ENCODE measurements around the gene KIF26B. TPM values are rescaled to one million over a fixed set of nuclear protein-coding genes. Genes with fewer than 3 reads are reported as not detected.

The KIF26B gene
- total RNA-seq, 1 experiment from 2014 or later = 0.04 TPM

GRCh38 chr1:245693116-245693793, 538.5 kb downstream of the KIF26B start:
- TF ChIP-seq EZH2phosphoT487 (IDR thresholded peaks at IDR 0.05; ENCODE audit: borderline replicate concordance, low read length) (no peak), CTCF (conservative IDR thresholded peaks at IDR 0.05; ENCODE audit: low read depth, low read length) (no peak), EZH2 (IDR thresholded peaks at IDR 0.05; ENCODE audit: low read length, unreplicated experiment) (no peak)
- no peaks in the 10 kb centered on the region for H3K9me3 ChIP-seq (ENCODE audit: low read length)
- H3K4me1 ChIP-seq (ENCODE audit: insufficient read depth, low read length) = no peaks in the 10 kb centered on the region
- no peak overlapping the region for H3K9ac ChIP-seq (ENCODE audit: low read length)
- no peaks in the 10 kb centered on the region for H3K9me2 ChIP-seq (replicated peaks; ENCODE audit: low read length)
- H3K27me3 ChIP-seq (ENCODE audit: low read length) = peaks cover 20% of the 10 kb centered on the region; the same call in 1 of the 2 replicates
- BruUV-seq (replicated peaks) = no TSS peak
- ATAC-seq (no peak), DNase-seq (no peak)
- no peak overlapping the region for H3K4me2 ChIP-seq (ENCODE audit: low read length)
- H4K20me1 ChIP-seq (ENCODE audit: low read length) = no peaks in the 10 kb centered on the region
- POLR2A ChIA-PET (ENCODE audit: unreplicated experiment) = no interaction called here
- H3K27ac ChIP-seq (ENCODE audit: low read length) = no peak overlapping the region
- no peaks in the 10 kb centered on the region for H3K79me2 ChIP-seq (ENCODE audit: low read length)
- intact Hi-C loops (cut with micrococcal nuclease) = no loop called here
- CTCF ChIA-PET = no interaction called here
- H3K36me3 ChIP-seq (ENCODE audit: low read depth, low read length) = no peaks in the 10 kb centered on the region
- H3F3A ChIP-seq (ENCODE audit: low read length, unreplicated experiment) = no peaks in the 10 kb centered on the region
- no peak overlapping the region for H2AFZ ChIP-seq (ENCODE audit: low read length)
- H3K4me3 ChIP-seq (ENCODE audit: low read length) = no peak overlapping the region

DNA sequence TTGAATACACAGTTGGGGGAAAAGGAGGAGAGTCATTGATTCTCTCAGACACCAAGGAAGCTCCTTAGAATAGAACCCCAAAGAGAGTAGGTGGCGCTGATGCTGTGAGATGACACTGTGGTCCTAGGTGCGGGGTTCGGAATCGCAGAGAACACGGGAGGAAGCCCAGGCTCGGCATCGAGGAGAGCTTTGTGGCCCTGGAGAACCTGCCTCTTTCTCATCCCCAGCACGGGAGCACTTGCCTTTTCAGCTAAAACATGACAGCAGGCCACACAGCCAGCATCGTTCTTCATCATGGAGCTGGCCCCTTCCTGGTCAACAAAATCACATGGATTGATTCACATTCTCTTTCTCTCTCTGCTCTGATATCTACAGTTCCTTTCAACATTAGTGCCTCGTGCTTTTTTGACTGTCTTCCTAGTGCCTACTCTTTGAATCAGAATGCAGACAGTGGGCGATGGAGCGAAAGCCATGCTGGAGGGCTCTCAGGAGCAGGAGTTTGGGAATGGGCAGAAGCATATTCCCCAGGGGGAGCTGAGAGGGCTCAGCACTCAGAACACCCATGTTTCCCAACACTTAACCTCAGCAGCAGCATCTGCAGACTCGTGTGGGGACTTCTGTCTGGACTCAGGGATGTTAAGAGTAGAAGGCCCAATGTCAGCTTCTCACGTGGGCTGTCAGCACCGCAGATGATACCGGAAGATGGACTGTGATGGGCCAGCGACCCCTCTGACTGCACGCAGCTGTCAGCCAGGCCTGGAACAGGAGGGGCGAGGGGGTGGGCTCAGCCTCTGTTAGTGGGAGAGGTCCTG, 539.4 kb downstream of the KIF26B start:
- ATAC-seq (no peak), DNase-seq (no peak)
- no peaks in the 10 kb centered on the region for H3K9me3 ChIP-seq (ENCODE audit: low read length)
- H3K9me2 ChIP-seq (replicated peaks; ENCODE audit: low read length) = no peaks in the 10 kb centered on the region
- no peaks in the 10 kb centered on the region for H3K36me3 ChIP-seq (ENCODE audit: low read depth, low read length)
- no TSS peak for BruUV-seq (replicated peaks)
- no peaks in the 10 kb centered on the region for H3K4me1 ChIP-seq (ENCODE audit: insufficient read depth, low read length)
- intact Hi-C loops (cut with micrococcal nuclease) = no loop called here
- no peak overlapping the region for H3K4me3 ChIP-seq (ENCODE audit: low read length)
- CTCF ChIA-PET = no interaction called here
- H4K20me1 ChIP-seq (ENCODE audit: low read length) = no peaks in the 10 kb centered on the region
- H3K4me2 ChIP-seq (ENCODE audit: low read length) = no peak overlapping the region
- TF ChIP-seq EZH2 (IDR thresholded peaks at IDR 0.05; ENCODE audit: low read length, unreplicated experiment) (no peak), CTCF (conservative IDR thresholded peaks at IDR 0.05; ENCODE audit: low read depth, low read length) (no peak), EZH2phosphoT487 (IDR thresholded peaks at IDR 0.05; ENCODE audit: borderline replicate concordance, low read length) (no peak)
- no peak overlapping the region for H2AFZ ChIP-seq (ENCODE audit: low read length)
- no peak overlapping the region for H3K9ac ChIP-seq (ENCODE audit: low read length)
- POLR2A ChIA-PET (ENCODE audit: unreplicated experiment) = no interaction called here
- H3K27ac ChIP-seq (ENCODE audit: low read length) = no peak overlapping the region
- H3K79me2 ChIP-seq (ENCODE audit: low read length) = no peaks in the 10 kb centered on the region
- H3K27me3 ChIP-seq (ENCODE audit: low read length) = peaks cover 20% of the 10 kb centered on the region; the same call in 1 of the 2 replicates
- no peaks in the 10 kb centered on the region for H3F3A ChIP-seq (ENCODE audit: low read length, unreplicated experiment)

DNA sequence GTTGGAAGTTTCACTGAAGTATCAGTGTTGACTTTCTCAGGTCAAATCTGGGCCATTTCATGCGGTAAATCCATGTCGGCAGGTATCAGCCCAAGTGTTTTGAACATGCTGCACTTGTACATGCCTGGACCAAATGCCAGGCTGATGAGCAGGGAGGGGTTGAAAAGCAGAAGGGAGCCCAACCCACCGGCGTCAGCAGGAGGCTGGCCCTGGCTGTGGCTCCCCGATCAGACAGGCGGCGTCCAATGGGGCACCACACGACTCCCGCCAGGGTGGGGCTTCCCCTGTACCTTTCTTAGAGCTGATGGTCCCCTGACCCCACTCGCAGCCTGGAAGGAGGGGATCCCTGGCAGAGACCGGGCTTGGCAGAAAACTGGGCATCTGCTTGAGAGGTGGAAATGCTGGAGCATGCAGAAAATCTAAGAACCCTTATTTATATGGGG, 540.0 kb downstream of the KIF26B start:
- Histone ChIP-seq H3K27ac (ENCODE audit: low read length) (no peak overlapping the region), H3K36me3 (ENCODE audit: low read depth, low read length) (no peaks in the 10 kb centered on the region), H3F3A (ENCODE audit: low read length, unreplicated experiment) (no peaks in the 10 kb centered on the region), H2AFZ (ENCODE audit: low read length) (no peak overlapping the region), H4K20me1 (ENCODE audit: low read length) (no peaks in the 10 kb centered on the region), H3K9ac (ENCODE audit: low read length) (no peak overlapping the region), H3K4me3 (ENCODE audit: low read length) (no peak overlapping the region), H3K27me3 (ENCODE audit: low read length) (peaks cover 20% of the 10 kb centered on the region; the same call in 1 of the 2 replicates), H3K79me2 (ENCODE audit: low read length) (no peaks in the 10 kb centered on the region), H3K9me3 (ENCODE audit: low read length) (no peaks in the 10 kb centered on the region), H3K4me2 (ENCODE audit: low read length) (no peak overlapping the region), H3K9me2 (replicated peaks; ENCODE audit: low read length) (no peaks in the 10 kb centered on the region), H3K4me1 (ENCODE audit: insufficient read depth, low read length) (no peaks in the 10 kb centered on the region)
- DNase-seq (no peak), ATAC-seq (no peak)
- intact Hi-C loops (cut with micrococcal nuclease) = no loop called here
- no peak for TF ChIP-seq EZH2phosphoT487 (IDR thresholded peaks at IDR 0.05; ENCODE audit: borderline replicate concordance, low read length)
- no peak for TF ChIP-seq EZH2 (IDR thresholded peaks at IDR 0.05; ENCODE audit: low read length, unreplicated experiment)
- TF ChIP-seq CTCF (conservative IDR thresholded peaks at IDR 0.05; ENCODE audit: low read depth, low read length) = no peak
- ChIA-PET CTCF (no interaction called here), POLR2A (ENCODE audit: unreplicated experiment) (no interaction called here)
- BruUV-seq (replicated peaks) = no TSS peak
